Ishikawa (cell line): ENCODE data around the gene CCL1.

ENCODE experiments used
- CEBPB ChIP-seq: IDR thresholded peaks from 2 replicates; pipeline ENCODE4 v1.6.1; 2012
- CREB1 ChIP-seq: IDR thresholded peaks from 2 replicates; pipeline ENCODE4 v1.6.1; 2012; ENCODE audit warnings: low read depth
- EGR1 ChIP-seq: IDR thresholded peaks from 2 replicates; pipeline ENCODE4 v1.6.1; 2012
- EP300 ChIP-seq: IDR thresholded peaks from 2 replicates; pipeline ENCODE4 v1.6.1; 2012; ENCODE audit warnings: borderline replicate concordance
- FOXM1 ChIP-seq: IDR thresholded peaks from 2 replicates; pipeline ENCODE4 v1.6.1; 2012; ENCODE audit warnings: low read depth, borderline replicate concordance
- NFIC ChIP-seq: IDR thresholded peaks from 2 replicates; pipeline ENCODE4 v1.6.1; 2012
- RAD21 ChIP-seq: IDR thresholded peaks from 2 replicates; pipeline ENCODE4 v1.6.1; 2012; ENCODE audit warnings: low read depth
- TAF1 ChIP-seq: IDR thresholded peaks from 2 replicates; pipeline ENCODE4 v1.6.1; 2012; ENCODE audit warnings: low read depth, mild to moderate bottlenecking
- TCF12 ChIP-seq: IDR thresholded peaks from 2 replicates; pipeline ENCODE4 v1.6.1; 2012; ENCODE audit warnings: low read depth
- TEAD4 ChIP-seq: IDR thresholded peaks from 2 replicates; pipeline ENCODE4 v1.6.1; 2012
- YY1 ChIP-seq: IDR thresholded peaks from 2 replicates; pipeline ENCODE4 v1.6.1; 2012; ENCODE audit warnings: low read depth
- ZBTB7A ChIP-seq: IDR thresholded peaks from 2 replicates; pipeline ENCODE4 v1.6.1; 2012; ENCODE audit warnings: low read depth
- TF ChIP-seq, protein P1 (sequence below): IDR thresholded peaks from 2 replicates; pipeline ENCODE4 v1.6.1; 2012; ENCODE audit warnings: low read depth, mild to moderate bottlenecking
- TF ChIP-seq, protein P2 (sequence below): IDR thresholded peaks from 2 replicates; pipeline ENCODE4 v1.6.1; 2012
- TF ChIP-seq, protein P3 (sequence below): IDR thresholded peaks from 2 replicates; pipeline ENCODE4 v1.6.1; 2012

The CCL1 gene, protein sequence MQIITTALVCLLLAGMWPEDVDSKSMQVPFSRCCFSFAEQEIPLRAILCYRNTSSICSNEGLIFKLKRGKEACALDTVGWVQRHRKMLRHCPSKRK

DNA sequence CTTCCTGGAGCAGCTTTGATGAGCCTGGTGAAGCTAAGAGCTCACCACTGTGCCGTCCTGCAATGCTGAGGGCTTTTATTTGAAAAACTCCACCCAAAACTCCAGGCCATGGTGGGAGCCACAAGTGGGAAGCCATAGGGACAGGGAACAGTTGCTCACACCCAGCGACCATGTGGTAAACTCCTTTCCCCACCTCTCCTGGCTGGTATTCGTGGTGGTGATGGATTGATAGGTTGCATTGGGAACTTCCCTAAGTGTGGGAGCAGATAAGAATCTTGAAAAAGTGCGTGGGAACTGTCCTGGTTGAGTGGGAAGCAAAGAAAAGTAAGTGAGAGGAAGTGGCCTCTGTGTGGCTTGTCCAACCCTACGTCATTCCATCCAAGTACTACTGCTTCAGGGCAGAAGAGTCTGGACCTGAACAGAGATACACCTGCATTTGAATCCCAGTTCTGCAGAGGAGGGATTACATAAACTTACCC, at the start of gene CCL1:
TSS of gene CCL1 (minus strand) at position 51 of the 479 bp plus-strand sequence. CDS start 72 bp downstream, outside the sequence.
- TF ChIP-seq, protein P1, sequence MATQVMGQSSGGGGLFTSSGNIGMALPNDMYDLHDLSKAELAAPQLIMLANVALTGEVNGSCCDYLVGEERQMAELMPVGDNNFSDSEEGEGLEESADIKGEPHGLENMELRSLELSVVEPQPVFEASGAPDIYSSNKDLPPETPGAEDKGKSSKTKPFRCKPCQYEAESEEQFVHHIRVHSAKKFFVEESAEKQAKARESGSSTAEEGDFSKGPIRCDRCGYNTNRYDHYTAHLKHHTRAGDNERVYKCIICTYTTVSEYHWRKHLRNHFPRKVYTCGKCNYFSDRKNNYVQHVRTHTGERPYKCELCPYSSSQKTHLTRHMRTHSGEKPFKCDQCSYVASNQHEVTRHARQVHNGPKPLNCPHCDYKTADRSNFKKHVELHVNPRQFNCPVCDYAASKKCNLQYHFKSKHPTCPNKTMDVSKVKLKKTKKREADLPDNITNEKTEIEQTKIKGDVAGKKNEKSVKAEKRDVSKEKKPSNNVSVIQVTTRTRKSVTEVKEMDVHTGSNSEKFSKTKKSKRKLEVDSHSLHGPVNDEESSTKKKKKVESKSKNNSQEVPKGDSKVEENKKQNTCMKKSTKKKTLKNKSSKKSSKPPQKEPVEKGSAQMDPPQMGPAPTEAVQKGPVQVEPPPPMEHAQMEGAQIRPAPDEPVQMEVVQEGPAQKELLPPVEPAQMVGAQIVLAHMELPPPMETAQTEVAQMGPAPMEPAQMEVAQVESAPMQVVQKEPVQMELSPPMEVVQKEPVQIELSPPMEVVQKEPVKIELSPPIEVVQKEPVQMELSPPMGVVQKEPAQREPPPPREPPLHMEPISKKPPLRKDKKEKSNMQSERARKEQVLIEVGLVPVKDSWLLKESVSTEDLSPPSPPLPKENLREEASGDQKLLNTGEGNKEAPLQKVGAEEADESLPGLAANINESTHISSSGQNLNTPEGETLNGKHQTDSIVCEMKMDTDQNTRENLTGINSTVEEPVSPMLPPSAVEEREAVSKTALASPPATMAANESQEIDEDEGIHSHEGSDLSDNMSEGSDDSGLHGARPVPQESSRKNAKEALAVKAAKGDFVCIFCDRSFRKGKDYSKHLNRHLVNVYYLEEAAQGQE = no peak

DNA sequence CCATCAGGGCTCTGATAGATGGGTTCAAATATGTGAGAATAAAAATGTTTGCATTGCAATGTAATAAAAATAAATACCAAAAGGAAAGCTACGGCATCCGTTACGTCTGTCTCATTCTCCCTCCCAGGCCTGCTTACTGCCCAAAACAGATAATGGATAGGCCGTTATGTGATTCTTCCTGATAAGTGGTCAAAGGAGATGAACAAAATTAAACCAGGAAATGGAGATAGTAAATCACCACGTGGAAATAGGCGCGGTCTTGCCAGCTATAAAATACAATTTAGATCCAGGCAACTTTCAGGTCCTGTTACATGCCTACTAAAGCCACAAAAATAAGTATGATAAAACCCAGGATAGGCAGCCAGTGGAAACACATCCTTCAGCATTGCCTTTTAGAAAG, 49.5 kb upstream of the CCL1 start:
- TF ChIP-seq TAF1 = no peak
- no peak for TF ChIP-seq CEBPB
- no peak for TF ChIP-seq EGR1
- no peak for TF ChIP-seq ZBTB7A
- TF ChIP-seq, protein P1 = no peak
- TF ChIP-seq, protein P2, sequence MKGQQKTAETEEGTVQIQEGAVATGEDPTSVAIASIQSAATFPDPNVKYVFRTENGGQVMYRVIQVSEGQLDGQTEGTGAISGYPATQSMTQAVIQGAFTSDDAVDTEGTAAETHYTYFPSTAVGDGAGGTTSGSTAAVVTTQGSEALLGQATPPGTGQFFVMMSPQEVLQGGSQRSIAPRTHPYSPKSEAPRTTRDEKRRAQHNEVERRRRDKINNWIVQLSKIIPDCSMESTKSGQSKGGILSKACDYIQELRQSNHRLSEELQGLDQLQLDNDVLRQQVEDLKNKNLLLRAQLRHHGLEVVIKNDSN = no peak
- no peak for TF ChIP-seq FOXM1
- TF ChIP-seq, protein P3, sequence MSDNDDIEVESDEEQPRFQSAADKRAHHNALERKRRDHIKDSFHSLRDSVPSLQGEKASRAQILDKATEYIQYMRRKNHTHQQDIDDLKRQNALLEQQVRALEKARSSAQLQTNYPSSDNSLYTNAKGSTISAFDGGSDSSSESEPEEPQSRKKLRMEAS = no peak
- no peak for TF ChIP-seq TCF12
- no peak for TF ChIP-seq RAD21
- no peak for TF ChIP-seq TEAD4
- no peak for TF ChIP-seq YY1
- no peak for TF ChIP-seq NFIC
- TF ChIP-seq EP300 = no peak
- no peak for TF ChIP-seq CREB1

DNA sequence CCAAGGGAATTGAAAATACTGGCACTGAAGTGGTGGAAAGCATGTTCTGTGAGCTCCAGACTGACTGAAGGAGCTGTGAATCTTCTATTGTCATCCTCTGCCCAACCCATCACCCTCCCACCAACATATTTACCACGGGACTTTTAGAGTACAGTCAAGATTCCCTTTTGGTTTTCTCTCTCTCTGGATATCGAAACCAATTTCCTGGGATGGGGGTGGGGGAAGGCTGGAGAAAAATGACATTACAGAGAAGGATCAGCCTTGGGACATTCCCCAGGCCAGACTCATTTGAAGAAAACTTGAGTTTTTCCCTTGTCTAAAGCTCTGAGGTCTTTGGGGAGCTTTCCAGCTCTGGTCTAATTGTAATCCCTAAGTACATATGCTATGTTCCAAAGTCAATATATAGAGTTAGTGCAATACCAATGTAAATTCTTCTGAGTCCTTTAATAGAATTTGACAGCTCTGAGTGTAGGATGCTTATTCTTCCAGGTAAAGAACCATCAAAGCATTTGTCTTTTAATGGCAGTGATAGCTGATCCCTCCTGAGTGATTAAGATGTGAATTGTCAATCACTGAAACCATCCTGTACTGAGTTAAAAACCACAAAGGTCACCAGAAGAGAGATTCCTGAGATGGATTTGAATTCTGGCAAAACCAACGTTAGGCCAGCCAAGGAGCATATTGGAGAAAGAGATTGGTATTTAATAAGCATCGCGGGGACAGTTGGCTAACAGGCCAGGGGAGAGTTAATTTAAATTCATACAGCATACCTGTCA, 48.8 kb upstream of the CCL1 start:
- TF ChIP-seq EGR1 (no peak), YY1 (no peak), ZBTB7A (no peak), RAD21 (no peak), NFIC (no peak), TAF1 (no peak), TEAD4 (no peak)
- TF ChIP-seq, protein P1 = no peak
- TF ChIP-seq, protein P2 = no peak
- TF ChIP-seq, protein P3 = no peak

DNA sequence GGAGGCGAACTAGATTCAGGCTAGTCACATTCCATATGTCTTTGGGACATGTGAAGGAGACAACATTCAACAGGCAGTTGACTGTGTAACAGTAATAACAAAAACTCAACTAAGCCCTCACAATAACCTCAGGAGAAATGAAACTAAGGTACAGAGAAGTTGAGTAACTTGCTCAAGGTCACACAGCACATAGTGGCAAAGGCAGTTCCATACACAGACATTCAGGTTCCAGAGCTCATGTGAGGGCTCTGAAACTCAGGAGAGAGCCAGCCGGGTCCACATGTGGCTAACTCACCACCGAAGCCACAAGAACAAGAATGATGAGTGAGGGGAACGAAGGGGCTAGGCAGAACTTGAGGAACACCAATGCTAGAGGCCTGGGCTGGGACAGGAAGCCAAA, 46.3 kb upstream of the CCL1 start:
- TF ChIP-seq RAD21 (no peak), FOXM1 (no peak), TAF1 (no peak), ZBTB7A (no peak), YY1 (no peak), EP300 (no peak), CEBPB (no peak), NFIC (no peak)
- TF ChIP-seq, protein P2 = no peak
- TF ChIP-seq, protein P1 = no peak
- TF ChIP-seq, protein P3 = no peak
